Middle frontal gyrus (tissue), 1 donor: ENCODE measurements around the gene C4BPB.

ENCODE experiments used
- DNase-seq: peaks from one replicate; pipeline ENCODE4 v3.0.0-alpha.2; 2015; ENCODE audit warnings: low spot score; ENCODE audit errors: extremely low spot score

The C4BPB gene

GRCh38 chr1:207059881-207060280 lies 28.8 kb upstream of the C4BPB start:
- DNase-seq = no peak

GRCh38 chr1:207060596-207060995 lies 28.1 kb upstream of the C4BPB start:
- DNase-seq = no peak

- no peak for DNase-seq
Measured at GRCh38 chr1:207062058-207062457, 26.6 kb upstream of the C4BPB start.

GRCh38 chr1:207063014-207063413 lies 25.6 kb upstream of the C4BPB start:
- DNase-seq = no peak

GRCh38 chr1:207064561-207064960 lies 24.1 kb upstream of the C4BPB start:
- DNase-seq = no peak

- DNase-seq = no peak
Measured at GRCh38 chr1:207067185-207067584, 21.5 kb upstream of the C4BPB start.

- no peak for DNase-seq
Measured at GRCh38 chr1:207067665-207068064, 21.0 kb upstream of the C4BPB start.

GRCh38 chr1:207069061-207069460 lies 19.6 kb upstream of the C4BPB start:
- no peak for DNase-seq

GRCh38 chr1:207069858-207070506 lies 18.7 kb upstream of the C4BPB start:
- no peak for DNase-seq

GRCh38 chr1:207070811-207071210 lies 17.8 kb upstream of the C4BPB start:
- no peak for DNase-seq

- no peak for DNase-seq
Measured at GRCh38 chr1:207071426-207071825, 17.2 kb upstream of the C4BPB start.

GRCh38 chr1:207072233-207072632 lies 16.4 kb upstream of the C4BPB start:
- DNase-seq = no peak

- no peak for DNase-seq
Measured at GRCh38 chr1:207073906-207074820, 14.5 kb upstream of the C4BPB start.

GRCh38 chr1:207076181-207076955 lies 12.3 kb upstream of the C4BPB start:
- DNase-seq = no peak

- no peak for DNase-seq
Measured at GRCh38 chr1:207077012-207077411, 11.6 kb upstream of the C4BPB start.

- DNase-seq = peak; percentile 63
Measured at GRCh38 chr1:207077470-207078377, 10.9 kb upstream of the C4BPB start.

GRCh38 chr1:207078578-207079132 lies 10.0 kb upstream of the C4BPB start:
- no peak for DNase-seq

- DNase-seq = no peak
Measured at GRCh38 chr1:207079706-207080241, 8.9 kb upstream of the C4BPB start.

- DNase-seq = no peak
Measured at GRCh38 chr1:207081088-207081487, 7.6 kb upstream of the C4BPB start.

GRCh38 chr1:207081806-207082205 lies 6.9 kb upstream of the C4BPB start:
- DNase-seq = no peak
